AG04450 (cell line): ENCODE results near the gene SNRPD3. TPM values are rescaled to one million over a fixed set of nuclear protein-coding genes. Genes with fewer than 3 reads are reported as not detected.
"Not testable (repeated sequence)": the region's sequence is repeated elsewhere in the genome, so short reads cannot be mapped to it uniquely, and the experiment has no call there.

Experiments used
- CTCF ChIA-PET: fragments of 300-600, 350-600 bp; formaldehyde crosslinking; extraction: SDS; loops from one replicate; lab custom pipeline; 2022; ENCODE audit warnings: antibody characterized with exemption, inconsistent platforms; lab: Charles Lee
- POLR2A ChIA-PET: fragments of 350-600 bp; formaldehyde crosslinking; extraction: SDS; loops from one replicate; lab custom pipeline; 2021; ENCODE audit warnings: antibody characterized with exemption, inconsistent platforms; lab: Yijun Ruan, JAX
- DNase-seq: peaks from one replicate; pipeline ENCODE4 v3.0.0-alpha.2; 2011; ENCODE audit warnings: low read depth, low spot score
- H3K27ac ChIP-seq: one replicate; pipeline ENCODE4 v1.5.1; 2012; ENCODE audit warnings: low read depth, low read length, control low read depth
- H3K27me3 ChIP-seq: one replicate; pipeline ENCODE4 v1.6.0; 2012; ENCODE audit warnings: low read length; ENCODE audit not compliant: control insufficient read depth, insufficient read depth
- H3K4me3 ChIP-seq: 2 replicates; pipeline ENCODE4 v1.5.1; 2011; ENCODE audit warnings: mild to moderate bottlenecking, low read depth, low read length, control low read depth
- H3K9me3 ChIP-seq: 2 replicates; pipeline ENCODE4 v1.5.1; 2012; ENCODE audit warnings: low read length; ENCODE audit not compliant: control insufficient read depth, insufficient read depth
- polyA plus RNA-seq: library from polyadenylated mRNA; depleted of rRNA; stranded (reverse); fragments of >200 nt; gene quantifications from 2 replicates; pipeline ENCODE4 v1.2.3, GENCODE V29; 2011
- TF ChIP-seq, protein P1 (sequence below): IDR thresholded peaks from 2 replicates; pipeline ENCODE4 v1.5.1; 2011; ENCODE audit warnings: low read depth, low read length, control low read depth, inconsistent platforms

The SNRPD3 gene
- polyA plus RNA-seq, 1 experiment: 187 TPM

- POLR2A ChIA-PET: no interaction called here
- TF ChIP-seq, protein P1, sequence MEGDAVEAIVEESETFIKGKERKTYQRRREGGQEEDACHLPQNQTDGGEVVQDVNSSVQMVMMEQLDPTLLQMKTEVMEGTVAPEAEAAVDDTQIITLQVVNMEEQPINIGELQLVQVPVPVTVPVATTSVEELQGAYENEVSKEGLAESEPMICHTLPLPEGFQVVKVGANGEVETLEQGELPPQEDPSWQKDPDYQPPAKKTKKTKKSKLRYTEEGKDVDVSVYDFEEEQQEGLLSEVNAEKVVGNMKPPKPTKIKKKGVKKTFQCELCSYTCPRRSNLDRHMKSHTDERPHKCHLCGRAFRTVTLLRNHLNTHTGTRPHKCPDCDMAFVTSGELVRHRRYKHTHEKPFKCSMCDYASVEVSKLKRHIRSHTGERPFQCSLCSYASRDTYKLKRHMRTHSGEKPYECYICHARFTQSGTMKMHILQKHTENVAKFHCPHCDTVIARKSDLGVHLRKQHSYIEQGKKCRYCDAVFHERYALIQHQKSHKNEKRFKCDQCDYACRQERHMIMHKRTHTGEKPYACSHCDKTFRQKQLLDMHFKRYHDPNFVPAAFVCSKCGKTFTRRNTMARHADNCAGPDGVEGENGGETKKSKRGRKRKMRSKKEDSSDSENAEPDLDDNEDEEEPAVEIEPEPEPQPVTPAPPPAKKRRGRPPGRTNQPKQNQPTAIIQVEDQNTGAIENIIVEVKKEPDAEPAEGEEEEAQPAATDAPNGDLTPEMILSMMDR: no peak
These were observed 45.7 kb downstream of the SNRPD3 start for GRCh38 chr22:24601217-24602104.

GRCh38 chr22:24602105-24602749 is 46.4 kb downstream of the SNRPD3 start:
- H3K9me3 ChIP-seq, H3K27me3 ChIP-seq, DNase-seq, H3K27ac ChIP-seq, CTCF ChIA-PET, H3K4me3 ChIP-seq, POLR2A ChIA-PET: not testable (repeated sequence)

More at GRCh38 chr22:24601217-24602104, 45.7 kb downstream of the SNRPD3 start:
- Histone ChIP-seq H3K27ac (no peak overlapping the region), H3K27me3 (no peaks in the 10 kb centered on the region), H3K9me3 (no peaks in the 10 kb centered on the region), H3K4me3 (no peak overlapping the region)
- no peak for DNase-seq
- CTCF ChIA-PET: no interaction called here

- POLR2A ChIA-PET, H3K27ac ChIP-seq, H3K27me3 ChIP-seq, H3K4me3 ChIP-seq, DNase-seq, CTCF ChIA-PET, H3K9me3 ChIP-seq: not testable (repeated sequence)
These were observed 47.3 kb downstream of the SNRPD3 start, which contains the start of gene GGT1 for GRCh38 chr22:24602847-24603769. Gene GGT1 (plus strand): TSS chr22:24603193. CDS start chr22:24611082, 7,889 bp downstream.

- CTCF ChIA-PET, H3K27ac ChIP-seq, H3K27me3 ChIP-seq, POLR2A ChIA-PET, DNase-seq, H3K9me3 ChIP-seq, H3K4me3 ChIP-seq: not testable (repeated sequence)
These were observed 48.2 kb downstream of the SNRPD3 start for GRCh38 chr22:24603770-24604629.

DNA sequence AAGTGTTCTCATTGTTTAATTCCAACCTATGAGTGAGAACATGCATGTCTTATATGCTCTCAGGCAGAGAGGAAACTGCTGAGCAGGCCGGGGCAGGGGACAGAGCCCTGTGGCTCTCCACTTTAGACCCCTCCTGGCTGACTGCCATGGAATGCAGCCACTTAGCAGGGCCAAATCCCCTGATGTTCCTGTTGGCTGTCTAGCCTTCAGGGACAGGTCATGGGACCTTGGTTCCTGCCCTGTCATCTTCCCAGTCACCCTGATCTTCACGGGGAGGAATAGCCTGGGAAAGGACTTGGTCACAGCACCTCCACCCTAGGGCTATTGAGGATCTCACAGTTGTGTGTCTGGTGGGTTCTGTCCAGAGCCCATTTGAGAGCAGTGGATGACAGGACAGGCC is 50.5 kb downstream of the SNRPD3 start:
- H3K4me3 ChIP-seq, H3K9me3 ChIP-seq, H3K27ac ChIP-seq, POLR2A ChIA-PET, H3K27me3 ChIP-seq, DNase-seq, CTCF ChIA-PET: not testable (repeated sequence)

DNA sequence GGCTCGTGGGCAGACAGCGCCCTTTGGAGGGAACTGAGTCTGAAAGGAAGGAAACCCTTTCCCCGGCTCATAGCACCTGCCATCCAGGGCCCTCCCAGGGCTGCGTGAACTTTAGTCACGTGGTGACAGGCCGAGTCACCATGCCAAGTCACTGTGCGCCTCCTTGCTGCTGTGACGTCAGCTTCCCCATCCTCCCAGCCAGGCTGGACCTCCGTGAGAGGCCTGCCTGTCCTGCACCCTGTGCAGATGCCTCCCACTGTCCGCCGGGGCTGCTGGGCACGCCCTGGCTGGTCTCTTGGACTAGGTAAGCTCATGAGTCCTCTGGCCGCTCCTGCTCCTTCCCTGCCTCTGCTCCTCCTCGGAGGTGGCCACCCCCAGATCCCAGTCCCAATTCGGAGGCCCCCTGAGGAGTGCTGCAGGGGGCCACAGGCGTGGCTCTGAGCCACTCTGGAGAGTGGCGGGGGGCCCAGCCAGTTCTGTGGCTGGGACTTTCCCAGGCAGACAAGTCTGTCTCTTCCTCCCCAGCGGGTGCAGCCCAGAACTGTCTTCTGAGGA is 51.7 kb downstream of the SNRPD3 start:
- H3K4me3 ChIP-seq, H3K27ac ChIP-seq, DNase-seq, CTCF ChIA-PET, H3K9me3 ChIP-seq, H3K27me3 ChIP-seq: not testable (repeated sequence)
- POLR2A ChIA-PET: interaction anchor here (0.6 kb wide), 1 partner anchor 11 kb away, joined by 5 read pairs; no protein-coding TSS in a partner anchor

GRCh38 chr22:24608327-24608726 is 52.5 kb downstream of the SNRPD3 start:
- H3K27ac ChIP-seq, H3K27me3 ChIP-seq, H3K4me3 ChIP-seq, DNase-seq, POLR2A ChIA-PET, H3K9me3 ChIP-seq, CTCF ChIA-PET: not testable (repeated sequence)

DNA sequence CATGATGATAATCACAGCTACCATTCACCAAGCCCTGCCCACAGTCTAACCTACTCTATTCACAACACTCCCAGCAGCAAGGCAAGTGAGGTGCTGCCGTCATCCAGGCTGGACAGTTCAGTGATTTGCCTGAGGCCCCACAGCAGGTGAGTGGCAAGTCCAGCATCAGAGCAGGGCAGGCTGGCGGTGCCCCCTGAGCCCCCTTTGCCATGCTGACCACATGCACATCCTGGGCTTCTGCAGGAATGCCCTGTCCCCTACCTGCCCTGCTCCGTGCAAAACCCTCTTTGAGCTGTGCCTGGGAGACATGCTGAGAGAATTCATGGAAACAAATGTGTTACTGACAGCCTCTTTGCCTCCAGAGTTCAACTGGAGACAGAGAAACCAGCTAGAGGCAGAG is 54.1 kb downstream of the SNRPD3 start:
- POLR2A ChIA-PET, H3K27me3 ChIP-seq, H3K9me3 ChIP-seq, CTCF ChIA-PET, H3K4me3 ChIP-seq, H3K27ac ChIP-seq, DNase-seq: not testable (repeated sequence)

- H3K4me3 ChIP-seq, DNase-seq, H3K9me3 ChIP-seq, H3K27me3 ChIP-seq, H3K27ac ChIP-seq, CTCF ChIA-PET, POLR2A ChIA-PET: not testable (repeated sequence)
These were observed 59.0 kb downstream of the SNRPD3 start for GRCh38 chr22:24614794-24615193.
